Memory B cell (primary cell): Measurements from ENCODE around the gene MYL5.
"Not testable (repeated sequence)": the region's sequence is repeated elsewhere in the genome, so short reads cannot be mapped to it uniquely, and the experiment has no call there.

Source experiments
- ATAC-seq: fragments of 150-1000 bp; cut with Tn5 transposase; 2 replicates; pipeline ENCODE4 v1.10.0; 2021; ENCODE audit warnings: low read depth, mild to moderate bottlenecking, moderate library complexity
- DNase-seq, 2 donors: peaks; one replicate each; pipeline ENCODE4 v3.0.0; 2022; ENCODE audit warnings: low spot score in 2 of 2
- H3K27ac Mint-ChIP-seq: one replicate; pipeline ENCODE4 v1.8.0; 2022; ENCODE audit warnings: mild to moderate bottlenecking, moderate library complexity, mixed read lengths
- H3K27me3 Mint-ChIP-seq: one replicate; pipeline ENCODE4 v1.8.0; 2022; ENCODE audit warnings: mixed read lengths
- H3K36me3 Mint-ChIP-seq: one replicate; pipeline ENCODE4 v1.8.0; 2022; ENCODE audit warnings: mild to moderate bottlenecking, mixed read lengths
- H3K4me1 Mint-ChIP-seq: one replicate; pipeline ENCODE4 v1.8.0; 2022; ENCODE audit warnings: mixed read lengths
- H3K4me3 Mint-ChIP-seq: one replicate; pipeline ENCODE4 v1.8.0; 2022; ENCODE audit warnings: mild to moderate bottlenecking, moderate library complexity, mixed read lengths
- H3K9me3 Mint-ChIP-seq: one replicate; pipeline ENCODE4 v1.8.0; 2022; ENCODE audit warnings: mixed read lengths

Gene MYL5

GRCh38 chr4:705278-706082 lies 31.1 kb downstream of the MYL5 start, which contains the start of gene PCGF3:
Gene PCGF3, plus strand, starts transcription at chr4:705832. Its CDS starts 27,849 bp downstream, at chr4:733681.
- Mint-ChIP-seq H3K27ac (peak within 1 kb of the TSS; percentile 75), H3K4me3 (peak within 1 kb of the TSS; percentile 90), H3K4me1 (peaks cover 34% of the 10 kb centered on the region), H3K27me3 (no peaks in the 10 kb centered on the region), H3K36me3 (peaks cover 6% of the 10 kb centered on the region), H3K9me3 (no peaks in the 10 kb centered on the region)
- DNase-seq (peak; percentile 90 to 93), ATAC-seq (peak; percentile 96)

DNA sequence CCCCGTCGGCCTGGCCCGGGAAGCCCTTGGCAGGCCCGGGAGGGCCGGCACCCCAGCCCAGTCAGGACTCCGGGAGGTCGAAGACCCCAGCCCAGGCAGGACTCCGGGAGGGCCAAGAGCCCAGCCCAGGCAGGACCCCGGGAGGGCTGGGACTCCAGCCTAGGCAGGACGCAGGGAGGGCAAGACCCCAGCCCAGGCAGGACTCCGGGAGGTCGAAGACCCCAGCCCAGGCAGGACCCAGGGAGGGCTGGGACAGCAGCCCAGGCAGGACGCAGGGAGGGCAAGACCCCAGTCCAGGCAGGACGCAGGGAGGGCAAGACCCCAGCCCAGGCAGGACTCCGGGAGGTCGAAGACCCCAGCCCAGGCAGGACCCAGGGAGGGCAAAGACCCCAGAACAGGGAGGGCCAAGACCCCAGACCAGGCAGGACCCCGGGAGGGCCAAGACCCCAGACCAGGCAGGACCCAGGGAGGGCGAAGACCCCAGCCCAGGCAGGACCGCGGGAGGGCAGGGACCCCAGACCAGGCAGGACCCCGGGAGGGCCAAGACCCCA lies 31.8 kb downstream of the MYL5 start:
- H3K9me3 Mint-ChIP-seq, H3K36me3 Mint-ChIP-seq, H3K27ac Mint-ChIP-seq, DNase-seq, ATAC-seq, H3K27me3 Mint-ChIP-seq: not testable (repeated sequence)
- peak overlapping the region; percentile 90 for H3K4me3 Mint-ChIP-seq
- peaks cover 30% of the 10 kb centered on the region for H3K4me1 Mint-ChIP-seq

DNA sequence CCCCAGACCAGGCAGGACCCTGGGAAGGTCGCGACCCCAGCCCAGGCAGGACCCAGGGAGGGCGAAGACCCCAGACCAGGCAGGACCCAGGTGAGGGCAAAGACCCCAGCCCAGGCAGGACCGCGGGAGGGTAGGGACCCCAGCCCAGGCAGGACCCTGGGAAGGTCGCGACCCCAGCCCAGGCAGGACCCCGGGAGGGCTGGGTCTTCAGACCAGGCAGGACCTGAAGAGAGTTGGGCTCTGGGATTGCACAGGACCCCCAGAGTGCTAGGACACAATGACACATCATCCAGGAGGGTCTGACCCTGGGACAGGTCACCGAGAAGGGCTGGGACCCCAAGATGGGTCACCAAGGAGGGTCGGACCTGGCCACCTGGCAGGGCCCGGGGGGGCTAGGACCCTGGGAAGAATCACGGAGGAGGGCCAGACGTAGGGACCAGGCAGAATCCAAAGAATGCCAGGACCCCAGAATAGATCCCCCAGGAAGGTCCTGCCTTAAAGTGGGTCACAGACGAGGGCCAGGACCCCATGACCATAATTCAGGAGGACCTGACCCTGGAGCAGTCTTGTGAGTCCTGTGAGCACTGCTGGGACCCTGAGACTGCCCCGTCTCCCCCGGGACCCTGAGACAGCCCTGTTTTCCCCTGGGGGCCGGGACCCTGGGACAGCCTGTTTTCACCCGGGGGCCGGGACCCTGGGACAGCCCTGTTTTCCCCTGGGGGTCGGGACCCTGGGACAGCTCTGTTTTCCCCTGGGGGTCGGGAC lies 32.7 kb downstream of the MYL5 start:
- no peaks in the 10 kb centered on the region for H3K9me3 Mint-ChIP-seq
- ATAC-seq (no peak), DNase-seq (no peak)
- peak overlapping the region; percentile 48 for H3K4me3 Mint-ChIP-seq
- H3K27me3 Mint-ChIP-seq = no peaks in the 10 kb centered on the region
- peaks cover 6% of the 10 kb centered on the region for H3K36me3 Mint-ChIP-seq
- H3K4me1 Mint-ChIP-seq = peaks cover 30% of the 10 kb centered on the region
- H3K27ac Mint-ChIP-seq = no peak overlapping the region

DNA sequence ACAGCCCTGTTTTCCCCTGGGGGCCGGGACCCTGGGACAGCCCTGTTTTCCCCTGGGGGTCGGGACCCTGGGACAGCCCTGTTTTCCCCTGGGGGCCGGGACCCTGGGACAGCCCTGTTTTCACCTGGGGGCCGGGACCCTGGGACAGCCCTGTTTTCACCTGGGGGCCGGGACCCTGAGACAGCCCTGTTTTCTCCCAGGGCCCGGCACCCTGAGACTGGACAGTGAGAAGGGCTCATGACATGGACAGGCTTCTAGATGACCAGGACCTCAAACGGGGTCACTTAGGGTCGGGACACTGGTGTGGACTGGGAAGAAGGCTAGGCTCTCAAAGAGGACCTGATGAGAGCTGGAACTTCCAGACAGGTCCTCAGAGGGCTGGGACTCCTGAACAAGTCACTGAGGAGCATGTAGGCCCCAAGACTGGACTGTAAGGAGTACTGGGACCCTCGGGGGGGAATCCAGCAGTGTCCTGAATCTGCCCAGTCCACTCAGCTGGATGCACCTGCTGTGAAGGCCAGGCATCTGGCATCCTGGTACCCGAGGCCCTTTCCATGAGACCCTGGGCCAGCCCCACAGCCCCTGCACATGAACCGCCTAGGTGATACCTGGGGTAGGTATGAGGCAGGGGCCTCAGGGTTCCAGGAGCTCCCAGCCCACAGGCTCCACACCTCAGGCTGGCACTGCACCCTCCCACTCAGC lies 33.7 kb downstream of the MYL5 start:
- no peak for DNase-seq
- no peaks in the 10 kb centered on the region for H3K9me3 Mint-ChIP-seq
- no peaks in the 10 kb centered on the region for H3K27me3 Mint-ChIP-seq

GRCh38 chr4:708631-708933 lies 34.2 kb downstream of the MYL5 start:
- H3K27me3 Mint-ChIP-seq = no peaks in the 10 kb centered on the region
- no peak for DNase-seq
- peaks cover 6% of the 10 kb centered on the region for H3K36me3 Mint-ChIP-seq
- H3K4me1 Mint-ChIP-seq = peaks cover 30% of the 10 kb centered on the region
- no peaks in the 10 kb centered on the region for H3K9me3 Mint-ChIP-seq
- H3K27ac Mint-ChIP-seq = no peak overlapping the region
- no peak for ATAC-seq
- no peak overlapping the region for H3K4me3 Mint-ChIP-seq

More for the DNA sequence above, 33.7 kb downstream of the MYL5 start:
- Mint-ChIP-seq H3K4me3 (no peak overlapping the region), H3K4me1 (peaks cover 30% of the 10 kb centered on the region), H3K27ac (no peak overlapping the region), H3K36me3 (peaks cover 6% of the 10 kb centered on the region)
- ATAC-seq = no peak

- peaks cover 31% of the 10 kb centered on the region for H3K4me1 Mint-ChIP-seq
- H3K27me3 Mint-ChIP-seq = no peaks in the 10 kb centered on the region
- peak overlapping the region; percentile 59 for H3K27ac Mint-ChIP-seq
- H3K4me3 Mint-ChIP-seq = no peak overlapping the region
- peaks cover 6% of the 10 kb centered on the region for H3K36me3 Mint-ChIP-seq
- DNase-seq = no peak
- no peaks in the 10 kb centered on the region for H3K9me3 Mint-ChIP-seq
- no peak for ATAC-seq
These were observed 35.0 kb downstream of the MYL5 start for GRCh38 chr4:709348-709747.

- peaks cover 9% of the 10 kb centered on the region for H3K36me3 Mint-ChIP-seq
- no peak for ATAC-seq
- no peaks in the 10 kb centered on the region for H3K27me3 Mint-ChIP-seq
- H3K4me3 Mint-ChIP-seq = no peak overlapping the region
- H3K27ac Mint-ChIP-seq = peak overlapping the region; percentile 59
- H3K9me3 Mint-ChIP-seq = no peaks in the 10 kb centered on the region
- peaks cover 32% of the 10 kb centered on the region for H3K4me1 Mint-ChIP-seq
- DNase-seq = no peak
These were observed 35.8 kb downstream of the MYL5 start for GRCh38 chr4:710116-710515.

GRCh38 chr4:710916-711315 lies 36.6 kb downstream of the MYL5 start:
- H3K4me3 Mint-ChIP-seq = no peak overlapping the region
- no peak overlapping the region for H3K27ac Mint-ChIP-seq
- H3K36me3 Mint-ChIP-seq = peaks cover 9% of the 10 kb centered on the region
- DNase-seq (no peak), ATAC-seq (no peak)
- H3K9me3 Mint-ChIP-seq = no peaks in the 10 kb centered on the region
- peaks cover 30% of the 10 kb centered on the region for H3K4me1 Mint-ChIP-seq
- H3K27me3 Mint-ChIP-seq = no peaks in the 10 kb centered on the region

- peaks cover 28% of the 10 kb centered on the region for H3K4me1 Mint-ChIP-seq
- no peaks in the 10 kb centered on the region for H3K27me3 Mint-ChIP-seq
- peaks cover 11% of the 10 kb centered on the region for H3K36me3 Mint-ChIP-seq
- no peaks in the 10 kb centered on the region for H3K9me3 Mint-ChIP-seq
- no peak overlapping the region for H3K4me3 Mint-ChIP-seq
- H3K27ac Mint-ChIP-seq = no peak overlapping the region
- DNase-seq = no peak
- ATAC-seq = no peak
These were observed 37.8 kb downstream of the MYL5 start for GRCh38 chr4:712093-712492.

- Mint-ChIP-seq H3K27ac (no peak overlapping the region), H3K36me3 (peaks cover 11% of the 10 kb centered on the region), H3K4me1 (peaks cover 33% of the 10 kb centered on the region), H3K4me3 (no peak overlapping the region), H3K27me3 (no peaks in the 10 kb centered on the region), H3K9me3 (no peaks in the 10 kb centered on the region)
- DNase-seq (no peak), ATAC-seq (no peak)
These were observed 38.7 kb downstream of the MYL5 start for GRCh38 chr4:712916-713632.

DNA sequence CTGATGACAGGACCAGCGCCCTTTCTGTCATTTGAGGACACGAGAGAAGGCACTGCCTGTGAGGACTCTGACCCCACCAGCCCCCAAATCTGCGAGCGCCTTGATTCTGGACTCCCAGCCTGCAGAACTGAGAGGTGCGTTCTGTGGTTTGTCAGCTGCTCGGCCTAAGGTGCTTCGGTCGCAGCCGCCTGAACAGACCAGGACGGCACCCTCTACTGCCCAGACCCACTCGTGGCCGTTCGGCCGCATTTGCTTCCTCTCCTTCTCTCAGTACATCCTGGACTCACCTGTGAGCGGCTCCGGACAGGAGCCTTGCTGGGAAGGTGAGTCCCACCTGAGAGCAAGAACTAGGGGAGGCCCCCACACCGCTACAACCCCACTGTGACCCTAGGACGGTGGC lies 39.7 kb downstream of the MYL5 start:
- Mint-ChIP-seq H3K4me3 (no peak overlapping the region), H3K4me1 (peaks cover 27% of the 10 kb centered on the region), H3K36me3 (peaks cover 11% of the 10 kb centered on the region), H3K27ac (no peak overlapping the region), H3K9me3 (no peaks in the 10 kb centered on the region), H3K27me3 (no peaks in the 10 kb centered on the region)
- ATAC-seq = no peak
- DNase-seq = no peak

DNA sequence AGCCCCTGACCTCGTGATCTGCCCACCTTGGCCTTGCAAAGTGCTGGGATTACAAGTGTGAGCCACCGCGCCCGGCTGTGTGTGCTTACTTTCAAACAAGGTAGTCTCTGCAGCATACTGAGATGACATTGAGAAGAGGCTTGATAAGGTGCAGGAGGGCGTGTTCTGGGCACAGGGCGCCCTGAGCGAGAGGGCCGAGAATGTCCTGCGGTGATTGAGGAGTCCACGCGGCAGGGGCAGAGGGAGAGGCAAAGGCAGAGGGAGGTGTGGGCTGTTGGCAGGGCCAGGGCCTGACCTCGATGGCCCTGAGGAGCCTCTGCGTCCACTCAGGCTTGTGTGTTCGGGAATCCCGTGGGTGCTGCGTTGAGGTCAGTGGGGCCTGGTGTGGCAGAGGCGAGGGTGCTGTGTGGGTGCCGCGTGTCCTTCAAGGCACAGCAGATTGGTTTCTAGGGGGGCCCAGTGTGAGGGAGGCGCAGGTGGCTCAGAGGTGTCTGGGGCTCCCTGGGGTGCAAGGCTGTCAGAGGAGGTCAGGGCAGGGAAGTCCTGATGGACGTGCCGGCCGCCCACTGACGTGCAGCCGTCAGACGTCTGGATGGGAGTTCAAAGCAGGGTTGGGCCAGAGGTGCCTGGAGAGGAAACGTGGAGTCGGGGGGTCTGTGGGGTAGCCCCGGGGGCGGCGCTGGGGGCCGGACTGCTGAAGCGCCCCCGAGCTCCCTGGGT lies 43.4 kb downstream of the MYL5 start:
- Mint-ChIP-seq H3K4me1 (peaks cover 22% of the 10 kb centered on the region), H3K4me3 (no peak overlapping the region), H3K9me3 (no peaks in the 10 kb centered on the region), H3K27me3 (no peaks in the 10 kb centered on the region), H3K36me3 (peaks cover 26% of the 10 kb centered on the region), H3K27ac (no peak overlapping the region)
- ATAC-seq (no peak), DNase-seq (no peak)

GRCh38 chr4:718460-718859 lies 44.1 kb downstream of the MYL5 start:
- Mint-ChIP-seq H3K27me3 (no peaks in the 10 kb centered on the region), H3K27ac (peak overlapping the region; percentile 24), H3K9me3 (no peaks in the 10 kb centered on the region), H3K4me3 (no peak overlapping the region), H3K4me1 (peaks cover 27% of the 10 kb centered on the region), H3K36me3 (peaks cover 31% of the 10 kb centered on the region)
- ATAC-seq = no peak
- DNase-seq = no peak
